ENCODE measurements around the gene NDUFS6.

GRCh38 chr5:1824109-1824821, 23.1 kb downstream of the NDUFS6 start:
- peak in 2 of 3 experiments; percentile 38 to 55; a peak in 2 of 4 replicates for TF ChIP-seq CTCF (IDR thresholded peaks at IDR 0.05; ENCODE audit: control extremely low read depth in 1 of 3, insufficient read depth in 1 of 3, low read depth in 1 of 3, low read length in 3 of 3)
- TF ChIP-seq CHD2 (IDR thresholded peaks at IDR 0.05; ENCODE audit: low read length): no peak
- no peak for TF ChIP-seq E2F6 (IDR thresholded peaks at IDR 0.05)
- no peak for TF ChIP-seq BRCA1 (IDR thresholded peaks at IDR 0.05; ENCODE audit: low read depth, low read length)
- TF ChIP-seq SIRT6 (IDR thresholded peaks at IDR 0.05; ENCODE audit: low read length): no peak
- no peak for TF ChIP-seq POLR2A (IDR thresholded peaks at IDR 0.05; ENCODE audit: control extremely low read depth in 1 of 2, low read depth in 2 of 2, low read length in 2 of 2)
